Measurements from ENCODE around the gene PTPN22. TPM values are rescaled to one million over a fixed set of nuclear protein-coding genes. Genes with fewer than 3 reads are reported as not detected.

PTPN22 gene
- total RNA-seq, 2 donors from 2014 or later = 3.7 to 5.9 TPM

GRCh38 chr1:113777561-113777960 lies 94.0 kb downstream of the PTPN22 start:
- H3K9me3 ChIP-seq = no peaks in the 10 kb centered on the region
- H3K4me1 ChIP-seq = peaks cover 6% of the 10 kb centered on the region
- H3K4me3 ChIP-seq = no peak overlapping the region
- intact Hi-C loops (cut with DNase I) = no loop called here
- H3K9ac ChIP-seq (ENCODE audit: low read depth in 2 of 2, low read length in 2 of 2) = no peak overlapping the region
- no peak for DNase-seq
- H3K27ac ChIP-seq = no peak overlapping the region
- TF ChIP-seq CTCF (IDR thresholded peaks at IDR 0.05) = no peak
- H3K36me3 ChIP-seq = no peaks in the 10 kb centered on the region
- H3K27me3 ChIP-seq = no peaks in the 10 kb centered on the region

GRCh38 chr1:113770031-113770430 lies 101.5 kb downstream of the PTPN22 start:
- H3K4me3 ChIP-seq = no peak overlapping the region
- no peaks in the 10 kb centered on the region for H3K36me3 ChIP-seq
- H3K9me3 ChIP-seq = no peaks in the 10 kb centered on the region
- no peak overlapping the region for H3K27ac ChIP-seq
- DNase-seq = no peak
- H3K9ac ChIP-seq (ENCODE audit: low read depth in 2 of 2, low read length in 2 of 2) = no peak overlapping the region
- TF ChIP-seq CTCF (IDR thresholded peaks at IDR 0.05) = no peak
- H3K27me3 ChIP-seq = no peaks in the 10 kb centered on the region
- H3K4me1 ChIP-seq = no peaks in the 10 kb centered on the region
- intact Hi-C loops (cut with DNase I) = no loop called here

GRCh38 chr1:113769601-113769970 lies 101.9 kb downstream of the PTPN22 start:
- H3K27ac ChIP-seq = no peak overlapping the region
- no peaks in the 10 kb centered on the region for H3K4me1 ChIP-seq
- H3K9me3 ChIP-seq = no peaks in the 10 kb centered on the region
- no peaks in the 10 kb centered on the region for H3K36me3 ChIP-seq
- intact Hi-C loops (cut with DNase I) = no loop called here
- no peak for DNase-seq
- H3K9ac ChIP-seq (ENCODE audit: low read depth in 2 of 2, low read length in 2 of 2) = no peak overlapping the region
- H3K4me3 ChIP-seq = no peak overlapping the region
- no peak for TF ChIP-seq CTCF (IDR thresholded peaks at IDR 0.05)
- no peaks in the 10 kb centered on the region for H3K27me3 ChIP-seq

GRCh38 chr1:113768916-113769600 lies 102.5 kb downstream of the PTPN22 start:
- H3K27me3 ChIP-seq = no peaks in the 10 kb centered on the region
- no peak overlapping the region for H3K9ac ChIP-seq (ENCODE audit: low read depth in 2 of 2, low read length in 2 of 2)
- H3K4me3 ChIP-seq = no peak overlapping the region
- no peak for TF ChIP-seq CTCF (IDR thresholded peaks at IDR 0.05)
- no peaks in the 10 kb centered on the region for H3K36me3 ChIP-seq
- intact Hi-C loops (cut with DNase I) = no loop called here
- H3K27ac ChIP-seq = no peak overlapping the region
- no peaks in the 10 kb centered on the region for H3K4me1 ChIP-seq
- no peaks in the 10 kb centered on the region for H3K9me3 ChIP-seq
- DNase-seq = no peak

- no peak overlapping the region for H3K27ac ChIP-seq
- H3K9ac ChIP-seq (ENCODE audit: low read depth in 2 of 2, low read length in 2 of 2) = no peak overlapping the region
- no peaks in the 10 kb centered on the region for H3K27me3 ChIP-seq
- DNase-seq = no peak
- H3K36me3 ChIP-seq = no peaks in the 10 kb centered on the region
- H3K4me1 ChIP-seq = no peaks in the 10 kb centered on the region
- no peak overlapping the region for H3K4me3 ChIP-seq
- H3K9me3 ChIP-seq = no peaks in the 10 kb centered on the region
- TF ChIP-seq CTCF (IDR thresholded peaks at IDR 0.05) = no peak
- intact Hi-C loops (cut with DNase I) = no loop called here
Observed at GRCh38 chr1:113765306-113766230, 105.9 kb downstream of the PTPN22 start.

Other genes with a start within 250 kb of the PTPN22 start
- 1 to 10 TPM; 8.5 to 9.8 TPM for gene PHTF1, start 112.2 kb downstream of the PTPN22 start, total RNA-seq
- gene RSBN1, start 59.2 kb downstream of the PTPN22 start, total RNA-seq = 10 to 100 TPM; 21.7 to 27.4 TPM
- 100 to 1,000 TPM; 116 to 191 TPM for gene BCL2L15, start 15.9 kb upstream of the PTPN22 start, total RNA-seq
- 10 to 100 TPM; 19.7 to 31.5 TPM for gene AP4B1, start 33.1 kb upstream of the PTPN22 start, total RNA-seq
- gene DCLRE1B, start 33.6 kb upstream of the PTPN22 start, total RNA-seq = 1 to 10 TPM; 5.4 to 9.5 TPM
- gene HIPK1, start 57.6 kb upstream of the PTPN22 start, total RNA-seq = 10 to 100 TPM; 61.2 to 91.2 TPM
- gene OLFML3, start 107.8 kb upstream of the PTPN22 start, total RNA-seq = 10 to 100 TPM in 1 of 2 donors, 1 to 10 TPM in 1; 6.1 to 17.4 TPM

All from colonic mucosa (tissue), 4 donors.